Measurements from ENCODE around the gene ELK3. TPM values are rescaled to one million over a fixed set of nuclear protein-coding genes. Genes with fewer than 3 reads are reported as not detected.

Gene ELK3
- total RNA-seq, 1 donor from 2014 or later, result 12.0 TPM

DNA sequence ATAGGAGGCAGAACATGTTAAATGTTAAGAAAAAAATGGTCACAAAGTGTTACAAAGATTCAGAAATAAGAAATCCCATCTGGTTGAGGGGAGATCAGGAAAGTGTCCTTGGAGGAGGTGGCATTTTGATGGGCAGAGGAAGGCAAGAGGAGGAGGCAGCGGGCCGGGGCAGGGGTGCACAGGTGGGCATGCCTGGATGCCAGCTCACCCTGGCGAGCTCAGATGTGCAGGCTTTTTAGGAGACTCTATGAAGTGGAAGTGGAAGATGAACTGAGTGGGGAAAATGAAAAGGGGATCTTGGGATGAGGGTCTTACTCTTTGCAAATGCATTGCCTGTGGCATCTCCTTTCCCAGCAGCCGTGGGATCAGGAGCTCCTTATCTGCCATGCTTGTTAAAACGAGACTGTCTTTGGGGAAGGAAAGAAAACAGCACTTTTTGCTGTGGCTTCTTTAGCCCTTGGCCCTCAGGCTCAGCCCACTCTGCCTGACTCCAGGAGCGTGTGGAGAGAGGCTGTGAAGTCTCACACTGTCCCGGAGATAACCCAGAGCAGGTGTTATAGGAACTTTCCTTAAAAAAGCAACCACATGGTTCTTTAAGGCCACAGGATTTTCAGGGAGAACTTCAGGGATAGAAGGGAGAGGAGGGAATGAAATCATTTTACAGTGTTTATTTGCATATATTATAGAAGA is 62.6 kb downstream of the ELK3 start:
- no peak for DNase-seq (ENCODE audit: low spot score)

DNA sequence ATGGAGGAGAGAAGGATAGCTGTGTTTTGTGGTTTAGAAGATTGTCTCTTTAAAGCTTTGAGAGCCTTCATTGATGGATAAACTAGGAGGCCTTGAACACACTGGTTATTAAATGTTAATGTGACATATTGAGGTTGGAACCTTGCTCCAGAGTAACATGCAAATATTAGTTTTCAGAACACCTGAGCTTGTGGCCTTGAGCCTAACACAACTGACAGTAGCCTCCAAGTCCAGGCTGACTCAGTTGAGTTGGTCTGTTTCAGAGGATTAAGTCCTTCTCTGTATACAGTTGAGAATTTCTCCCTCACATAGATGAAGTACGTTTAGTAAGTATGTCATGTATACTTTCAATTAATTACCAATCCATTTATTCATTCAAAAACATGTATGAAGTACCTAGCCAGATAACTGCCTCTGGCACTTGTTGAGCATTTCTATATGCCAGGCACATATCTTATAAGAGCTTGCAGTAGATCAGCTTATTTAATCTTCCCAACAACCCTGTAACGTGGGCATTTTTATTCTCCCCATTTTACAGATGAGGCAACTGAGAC is 63.5 kb downstream of the ELK3 start:
- no peak for DNase-seq (ENCODE audit: low spot score)

DNA sequence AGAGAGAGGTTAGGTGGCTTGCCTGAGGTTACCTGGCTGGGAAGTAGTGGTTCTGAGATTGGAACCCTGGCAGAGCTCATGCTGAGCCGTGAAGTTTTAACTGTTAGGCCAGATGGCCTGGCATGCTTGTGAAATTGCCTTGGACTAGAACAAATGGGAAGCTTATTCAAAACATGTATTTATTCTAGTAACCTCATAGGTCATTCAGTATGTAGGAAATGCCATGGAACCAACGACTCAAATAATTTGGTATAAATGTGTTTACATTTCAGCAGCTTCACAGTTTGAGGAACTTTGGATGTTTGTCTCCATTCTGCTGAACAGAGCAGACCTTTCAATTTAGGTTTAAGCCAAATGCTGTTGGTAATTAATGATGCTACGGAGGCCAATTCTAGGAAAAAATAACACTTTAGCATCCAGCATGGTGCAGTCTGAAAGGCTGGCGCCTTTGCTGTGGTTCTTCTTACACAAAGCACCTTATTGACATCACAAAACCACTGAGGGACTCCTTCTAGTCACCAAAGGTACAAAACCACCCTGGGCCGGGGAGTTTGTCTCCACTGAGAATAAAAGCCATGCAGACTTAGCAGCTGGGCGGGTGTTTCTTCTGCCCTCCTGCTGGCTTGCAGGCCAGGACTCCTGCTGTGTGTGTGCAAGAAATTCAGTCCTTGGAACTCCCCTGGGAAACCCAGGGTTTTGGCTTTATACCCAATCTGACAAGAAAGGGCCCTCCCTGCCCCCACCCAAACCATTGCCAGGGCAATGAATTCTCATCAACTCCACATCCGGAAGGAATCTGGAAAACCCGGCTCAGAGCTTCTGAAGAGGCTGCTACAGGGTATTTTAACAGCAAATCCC is 64.2 kb downstream of the ELK3 start:
- DNase-seq (ENCODE audit: low spot score), result peak; percentile 67

DNA sequence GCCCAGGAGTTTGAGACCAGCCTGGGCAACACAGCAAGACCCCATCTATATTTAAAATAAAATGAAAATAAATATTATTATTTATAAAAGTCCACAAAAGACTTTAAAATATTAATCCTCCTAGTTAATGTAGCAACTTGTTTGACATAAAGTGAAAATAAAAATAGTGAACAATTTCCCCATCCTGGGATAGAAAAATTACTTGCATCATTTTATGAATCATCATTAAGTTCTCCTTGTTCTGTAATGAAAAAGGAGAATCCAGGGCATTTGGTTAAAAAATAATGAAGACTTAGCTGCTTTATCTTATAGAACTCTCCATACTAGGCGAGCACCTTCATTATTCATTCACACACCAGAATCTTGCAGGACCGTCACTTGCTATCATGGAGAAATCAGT is 66.1 kb downstream of the ELK3 start:
- DNase-seq (ENCODE audit: low spot score), result no peak

DNA sequence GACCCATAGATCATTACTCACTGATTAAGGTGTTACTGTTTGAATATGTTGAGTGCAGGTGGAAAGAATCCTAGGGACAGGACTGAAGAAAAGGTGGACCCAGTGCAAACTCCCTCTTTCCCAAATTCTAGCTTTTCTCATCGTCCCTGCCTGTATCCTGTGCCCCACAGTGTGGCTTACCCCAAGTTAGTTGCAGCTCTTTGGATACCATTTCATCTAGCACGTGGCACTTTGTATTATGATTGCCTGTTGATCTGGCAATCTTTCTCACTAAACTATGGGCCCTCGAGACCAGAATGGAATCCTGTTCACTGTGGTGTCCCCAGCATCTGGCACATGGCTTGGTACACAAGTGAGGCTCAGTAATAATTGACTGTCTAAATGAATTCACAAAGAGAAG is 66.5 kb downstream of the ELK3 start:
- no peak for DNase-seq (ENCODE audit: low spot score)

DNA sequence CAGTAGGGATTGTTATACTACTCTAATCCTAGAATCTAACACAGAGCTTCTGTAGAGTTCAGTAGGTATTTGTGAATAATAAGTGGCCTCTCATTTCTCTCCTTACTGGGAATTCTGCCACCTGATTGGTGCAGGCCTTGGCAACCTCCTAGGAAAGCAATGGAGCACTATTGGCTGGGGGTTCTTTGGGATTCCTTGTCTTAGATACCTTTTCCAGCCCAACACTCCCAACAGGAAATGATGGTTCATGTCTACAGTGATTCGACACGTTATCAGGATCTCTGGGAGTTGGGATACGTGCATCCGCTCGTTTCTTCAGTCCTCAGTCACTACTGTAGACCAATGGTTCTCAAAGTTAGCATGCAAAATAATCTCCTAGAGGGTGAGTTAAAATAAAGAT is 67.4 kb downstream of the ELK3 start:
- no peak for DNase-seq (ENCODE audit: low spot score)

DNA sequence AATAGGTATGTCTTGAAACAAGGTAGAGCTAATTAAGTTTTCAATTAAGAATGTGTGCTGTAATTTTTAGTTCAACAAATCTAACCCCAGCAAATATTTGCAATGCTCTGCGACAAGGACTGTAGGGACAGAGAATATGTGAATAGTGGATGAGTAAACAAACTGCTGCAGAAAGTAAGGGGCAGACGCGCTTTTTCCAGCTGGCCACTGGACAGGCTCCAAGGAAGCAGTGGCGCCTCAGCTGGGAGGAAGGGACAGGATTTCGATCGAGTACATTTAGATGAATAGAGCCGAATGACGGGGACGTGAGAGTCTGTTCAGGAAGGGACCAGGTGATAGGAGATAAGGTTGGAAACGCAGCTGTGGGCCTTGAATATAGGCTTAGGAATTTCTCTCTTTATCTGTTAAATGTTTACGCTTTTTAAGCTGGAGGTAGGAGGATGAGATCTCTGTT is 69.3 kb downstream of the ELK3 start:
- no peak for DNase-seq (ENCODE audit: low spot score)

DNA sequence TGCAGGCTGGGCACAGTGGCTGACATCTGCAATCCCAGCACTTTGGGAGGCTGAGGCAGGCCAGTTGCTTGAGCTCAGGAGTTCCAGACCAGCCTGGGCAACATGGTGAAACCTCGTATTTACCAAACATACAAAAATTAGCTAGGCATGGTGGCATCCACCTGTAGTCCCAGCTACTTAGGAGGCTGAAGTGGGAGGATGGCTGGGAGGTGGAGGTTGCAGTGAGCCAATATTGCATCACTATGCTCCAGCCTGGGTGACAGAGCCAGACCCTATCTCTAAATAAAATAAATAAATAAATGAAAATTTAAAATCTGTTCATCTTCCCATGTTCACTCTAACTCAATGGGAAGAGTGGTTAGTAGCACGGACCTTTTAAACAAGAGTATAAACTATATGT is 71.2 kb downstream of the ELK3 start:
- DNase-seq (ENCODE audit: low spot score), result no peak

DNA sequence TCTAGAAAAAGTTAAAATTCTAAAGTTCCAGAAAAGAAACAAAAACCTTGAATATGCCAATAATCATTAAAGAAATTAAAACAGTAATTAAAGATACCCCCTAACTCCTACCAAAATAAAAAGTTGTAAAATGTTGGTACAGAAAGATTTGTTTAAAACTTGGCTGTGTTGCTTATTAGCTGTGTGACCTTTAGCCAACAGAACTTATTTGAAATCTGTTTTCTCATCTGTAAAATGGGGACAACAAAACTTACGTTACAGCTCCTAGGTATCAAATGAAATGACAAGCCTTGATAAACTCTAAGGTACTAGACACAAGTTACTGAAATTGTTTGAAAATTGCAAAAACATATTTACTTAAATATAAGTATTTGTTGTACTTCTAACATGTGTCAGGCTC is 71.7 kb downstream of the ELK3 start:
- no peak for DNase-seq (ENCODE audit: low spot score)

DNA sequence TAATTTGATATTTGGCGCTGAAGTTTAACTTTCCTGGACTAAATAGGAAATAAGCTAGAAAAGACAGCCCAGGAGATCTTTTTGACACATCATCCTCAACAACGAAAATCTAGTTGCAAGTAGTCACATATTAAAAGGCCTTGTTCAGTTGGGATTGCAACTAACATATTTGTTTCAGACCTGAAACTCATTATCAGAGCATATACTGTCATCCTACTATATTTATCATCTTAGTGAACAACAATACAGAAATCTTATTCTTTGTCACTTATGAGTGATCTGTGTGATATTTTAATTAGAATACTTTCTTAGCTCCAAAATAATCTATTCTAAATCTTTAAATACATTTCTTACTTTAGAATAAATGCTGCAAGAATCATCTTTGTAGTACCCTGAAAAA is 72.1 kb downstream of the ELK3 start:
- no peak for DNase-seq (ENCODE audit: low spot score)

DNA sequence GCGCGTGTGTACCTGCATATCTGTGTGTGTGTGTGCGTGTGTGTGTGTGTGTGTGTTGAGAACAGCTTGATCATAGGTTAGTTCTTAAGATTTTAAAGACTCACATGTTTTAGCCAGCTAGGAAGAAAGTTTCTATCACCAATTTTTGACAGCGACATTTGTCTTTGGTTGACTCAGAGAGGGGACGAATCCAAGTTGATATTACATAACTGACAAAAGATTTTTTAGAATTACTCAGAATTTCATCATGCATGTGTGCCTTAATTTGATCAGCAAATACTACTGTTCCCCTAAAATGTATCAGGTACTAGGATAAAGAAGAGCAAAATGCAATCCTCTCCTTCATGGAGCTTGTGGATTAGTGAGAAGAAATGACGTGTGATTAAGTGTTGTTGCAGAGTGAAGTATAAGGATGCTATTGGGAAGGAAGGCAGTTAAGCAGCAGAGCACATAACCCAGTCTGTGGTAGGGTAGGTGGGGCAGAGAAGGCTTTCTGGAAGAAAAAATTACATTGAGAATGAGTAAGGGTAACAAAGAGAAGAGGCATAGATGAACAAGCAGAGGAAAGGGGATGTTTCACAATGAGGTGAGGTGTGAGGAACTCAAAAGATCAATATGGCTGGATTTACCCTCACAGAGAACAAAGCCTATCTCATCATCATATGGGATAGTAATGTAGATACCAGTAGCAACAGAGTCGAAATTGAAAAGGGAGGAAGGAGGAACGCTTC is 77.5 kb downstream of the ELK3 start:
- DNase-seq (ENCODE audit: low spot score), result no peak

DNA sequence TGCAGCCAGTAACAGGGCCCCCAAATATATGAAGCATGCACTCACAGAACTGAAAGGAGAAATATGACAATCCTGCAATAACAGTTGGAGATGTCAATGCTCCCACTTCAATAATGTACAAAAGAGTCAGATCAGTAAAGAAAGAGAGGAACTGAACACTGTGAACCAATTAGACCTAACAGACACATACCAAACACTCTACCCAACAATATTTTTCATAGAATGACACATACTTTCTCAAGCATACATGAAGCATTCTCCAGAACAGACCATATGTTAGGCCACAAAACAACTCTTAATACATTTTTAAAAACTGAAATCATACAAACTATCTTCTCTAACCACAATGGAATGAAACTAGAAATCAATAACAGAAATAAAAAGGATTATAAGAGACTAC is 80.2 kb downstream of the ELK3 start:
- no peak for DNase-seq (ENCODE audit: low spot score)

DNA sequence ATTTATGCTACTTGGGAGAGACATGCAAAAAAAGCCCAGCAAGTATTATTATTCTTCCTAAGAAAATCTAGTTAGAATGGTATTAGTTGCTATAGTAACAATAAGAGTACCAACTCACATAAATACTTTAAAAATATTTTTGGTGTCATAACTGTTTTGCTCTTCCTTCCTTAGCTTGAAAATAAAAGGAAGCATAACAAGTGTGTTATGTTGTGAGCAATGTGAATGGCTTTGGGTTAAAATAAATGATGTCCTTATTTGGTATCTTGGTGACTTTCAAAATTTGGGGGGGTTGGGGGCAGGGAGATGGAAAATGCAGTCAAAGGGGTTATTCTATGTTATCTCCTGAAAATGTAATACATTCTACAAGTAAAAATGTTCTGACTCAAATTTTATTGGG is 91.0 kb downstream of the ELK3 start:
- no peak for DNase-seq (ENCODE audit: low spot score)

DNA sequence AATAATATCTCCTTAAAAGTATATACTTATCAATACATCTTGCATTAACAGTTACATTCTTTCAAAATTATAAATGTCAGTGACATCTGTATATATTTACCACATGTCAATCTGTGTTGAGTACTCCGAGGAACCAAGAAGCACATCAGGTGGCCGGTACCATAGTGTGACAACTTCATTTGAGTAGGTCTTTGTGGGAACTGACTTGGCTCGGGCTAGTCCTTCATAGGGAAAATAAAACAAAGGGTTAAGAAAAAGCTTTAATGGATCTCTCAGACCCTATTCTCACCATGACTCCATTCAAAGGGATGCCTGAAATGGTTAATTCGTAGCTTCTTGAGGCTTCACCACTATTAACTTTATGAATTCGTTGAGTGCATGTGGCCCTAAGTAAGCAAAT is 94.9 kb downstream of the ELK3 start:
- no peak for DNase-seq (ENCODE audit: low spot score)

DNA sequence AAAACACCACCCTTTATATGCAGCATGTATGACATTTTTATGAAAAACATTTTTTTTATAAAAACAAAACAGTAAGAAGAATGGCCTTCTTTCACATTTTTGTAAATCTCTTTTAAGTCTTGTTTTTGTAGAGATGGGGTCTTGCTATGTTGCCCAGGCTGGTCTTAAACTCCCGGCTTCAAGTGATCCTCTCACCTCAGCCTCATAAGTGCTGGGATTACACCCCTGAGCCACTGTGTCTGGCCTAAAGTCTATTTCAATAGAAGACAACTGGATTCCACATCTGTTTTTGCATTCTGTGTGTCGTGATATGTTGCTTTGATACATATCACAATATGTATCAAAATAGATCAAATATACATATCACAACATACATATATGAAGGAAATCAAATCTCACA is 98.9 kb downstream of the ELK3 start:
- DNase-seq (ENCODE audit: low spot score), result no peak

DNA sequence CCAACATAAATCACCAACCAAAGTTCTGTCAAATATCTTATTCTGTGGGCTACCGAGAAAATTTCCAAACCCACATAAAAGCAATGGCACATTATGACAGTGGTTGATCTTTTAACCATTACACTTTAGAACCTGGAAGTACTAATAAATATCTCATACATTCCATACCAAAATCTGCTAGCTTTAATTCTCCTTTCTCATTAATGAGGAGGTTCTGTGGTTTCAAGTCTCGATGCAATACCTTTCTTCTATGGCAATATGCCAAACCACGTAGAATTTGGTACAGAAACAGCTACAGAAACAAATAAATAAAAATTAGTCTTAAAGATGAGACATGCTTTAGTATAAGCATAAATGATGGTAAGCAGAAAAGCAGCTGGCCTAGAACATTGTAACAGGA is 100.7 kb downstream of the ELK3 start:
- no peak for DNase-seq (ENCODE audit: low spot score)

DNA sequence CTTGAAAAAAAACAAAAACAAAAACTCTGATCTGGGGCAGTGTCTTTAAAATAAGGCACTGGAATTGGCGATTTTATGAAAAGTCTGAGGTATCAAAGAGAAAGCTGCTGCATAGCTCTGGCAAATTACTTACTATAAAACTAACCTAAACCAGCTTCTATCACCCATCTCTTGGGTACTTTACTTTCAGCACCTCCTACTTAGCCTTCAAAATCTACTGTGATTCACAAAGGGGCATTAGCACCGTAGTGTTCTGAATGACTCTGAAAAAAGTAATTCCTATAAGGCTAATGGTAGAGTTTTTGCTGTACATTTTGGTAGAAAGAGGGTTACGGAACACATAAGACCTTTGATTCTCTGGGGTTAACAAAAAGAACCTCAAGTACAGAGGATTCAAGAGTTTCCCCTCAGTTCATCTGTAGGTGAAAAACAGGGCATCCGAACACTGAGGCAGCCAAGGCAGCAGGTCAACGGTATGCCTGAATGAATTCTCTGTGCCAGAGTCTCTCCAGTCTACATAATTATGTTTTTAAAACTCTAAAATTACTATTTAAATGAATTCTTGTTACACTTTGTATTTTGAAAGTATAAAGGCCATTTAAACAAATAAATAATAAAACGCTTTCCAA is 101.5 kb downstream of the ELK3 start:
- DNase-seq (ENCODE audit: low spot score), result no peak

DNA sequence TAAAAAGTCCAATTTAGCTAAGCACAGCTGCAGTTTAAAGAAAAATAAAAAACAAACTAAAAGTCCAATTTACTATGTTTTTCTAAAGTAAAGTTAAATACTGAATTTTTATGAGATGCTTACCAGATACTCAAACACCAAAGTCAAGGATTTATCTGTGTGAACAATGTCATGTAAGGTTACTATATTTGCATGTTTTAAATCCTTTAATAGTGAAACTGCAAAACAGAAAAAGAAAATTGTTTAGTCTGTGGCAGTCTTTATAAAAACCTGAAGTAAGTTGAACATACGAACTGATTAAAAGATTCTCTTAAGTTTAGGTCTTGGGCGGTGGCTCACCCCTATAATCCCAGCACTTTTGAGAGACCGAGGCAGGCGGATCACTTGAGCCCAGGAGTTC is 103.3 kb downstream of the ELK3 start:
- no peak for DNase-seq (ENCODE audit: low spot score)

DNA sequence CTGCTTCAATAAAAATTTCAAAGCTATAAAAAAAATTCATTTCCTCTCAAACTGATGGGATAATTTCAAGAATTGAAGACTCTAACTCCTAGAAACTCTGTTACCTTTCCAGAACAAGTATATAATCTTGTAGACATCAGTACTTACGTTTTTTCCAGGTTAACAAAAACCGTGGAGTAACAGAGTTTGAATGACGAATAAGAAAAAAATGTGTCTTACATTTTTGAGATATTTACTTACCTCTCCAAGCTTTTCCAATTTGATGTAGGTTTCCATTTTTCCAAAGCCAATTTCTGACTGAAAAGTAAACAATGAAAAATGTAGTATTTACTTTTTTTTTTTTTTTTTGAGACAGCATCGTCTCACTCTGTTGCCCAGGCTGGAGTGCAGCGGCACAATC is 105.9 kb downstream of the ELK3 start:
- no peak for DNase-seq (ENCODE audit: low spot score)

DNA sequence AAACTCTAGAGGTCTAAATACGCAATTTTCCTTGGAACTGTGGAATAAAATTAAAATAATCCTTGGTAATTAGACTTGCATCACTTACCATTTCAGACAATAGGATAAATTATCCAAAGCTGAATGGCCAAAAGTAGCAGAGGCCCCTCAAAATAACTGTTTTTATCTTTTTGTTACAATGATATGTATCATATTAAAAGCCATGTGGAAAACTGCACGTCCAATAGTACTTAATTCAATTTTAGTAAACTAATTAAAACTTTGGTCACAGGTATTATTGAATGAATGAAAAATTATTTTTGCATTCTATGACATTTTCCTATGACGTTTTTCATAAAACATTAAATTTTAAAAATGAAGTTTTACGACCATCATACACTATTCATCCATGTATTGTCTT is 107.6 kb downstream of the ELK3 start:
- DNase-seq (ENCODE audit: low spot score), result no peak

DNA sequence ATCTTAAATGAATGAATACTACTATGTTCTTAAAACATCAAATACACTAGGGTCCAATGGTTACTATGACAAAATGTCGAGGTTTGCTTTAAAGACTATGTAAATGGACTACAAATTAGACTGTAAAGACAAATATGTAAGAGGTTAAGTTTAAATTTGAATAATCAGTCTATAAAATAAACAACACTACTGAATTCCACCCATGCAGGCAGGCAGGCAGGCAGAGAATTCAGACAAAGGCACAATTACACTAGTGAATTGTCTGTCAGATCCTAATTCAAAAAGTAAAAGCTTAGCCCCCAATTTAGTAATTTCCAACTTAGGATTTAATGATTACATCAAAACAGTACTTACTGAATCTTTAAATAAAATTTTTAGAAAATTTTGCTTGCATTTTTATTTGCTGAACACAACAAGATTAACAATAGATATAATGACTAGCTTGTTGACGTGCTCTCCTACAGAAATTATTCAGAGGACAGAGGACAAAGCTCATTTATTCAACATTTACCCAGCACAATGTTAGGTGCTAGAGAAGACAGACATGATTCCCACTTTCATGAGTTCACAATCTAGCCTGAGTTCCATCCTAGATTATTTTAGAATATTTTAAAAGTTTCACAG is 108.6 kb downstream of the ELK3 start:
- DNase-seq (ENCODE audit: low spot score), result no peak
